ENCODE data around the gene MGME1.
"Not testable (repeated sequence)": the region's sequence is repeated elsewhere in the genome, so short reads cannot be mapped to it uniquely, and the experiment has no call there.

Gene MGME1

GRCh38 chr20:17995967-17996819 is 27.4 kb downstream of the MGME1 start:
- peak; percentile 32 to 75 for DNase-seq

- no peak for DNase-seq
Measured at GRCh38 chr20:17998446-17998845, 29.6 kb downstream of the MGME1 start.

- DNase-seq = no peak
Measured at GRCh38 chr20:17999566-17999965, 30.7 kb downstream of the MGME1 start.

GRCh38 chr20:18001131-18001921 is 32.5 kb downstream of the MGME1 start:
- DNase-seq = peak; percentile 31 to 63

- DNase-seq = no peak
Measured at GRCh38 chr20:18003897-18004296, 35.1 kb downstream of the MGME1 start.

- no peak for DNase-seq
Measured at GRCh38 chr20:18004384-18005031, 35.7 kb downstream of the MGME1 start.

- DNase-seq = no peak
Measured at GRCh38 chr20:18005170-18005989, 36.6 kb downstream of the MGME1 start.

- DNase-seq = no peak
Measured at GRCh38 chr20:18005990-18006364, 37.2 kb downstream of the MGME1 start.

- DNase-seq = peak in 1 of 2 donors; percentile 8
Measured at GRCh38 chr20:18006684-18007083, 37.9 kb downstream of the MGME1 start.

GRCh38 chr20:18007534-18008292 is 38.9 kb downstream of the MGME1 start:
- no peak for DNase-seq

- no peak for DNase-seq
Measured at GRCh38 chr20:18009116-18009515, 40.3 kb downstream of the MGME1 start.

- no peak for DNase-seq
Measured at GRCh38 chr20:18011482-18011881, 42.7 kb downstream of the MGME1 start.

GRCh38 chr20:18011951-18012645 is 43.3 kb downstream of the MGME1 start:
- DNase-seq = no peak

GRCh38 chr20:18012901-18013300 is 44.1 kb downstream of the MGME1 start:
- DNase-seq = no peak

GRCh38 chr20:18014411-18014810 is 45.6 kb downstream of the MGME1 start:
- DNase-seq = no peak

GRCh38 chr20:18016772-18017171 is 48.0 kb downstream of the MGME1 start:
- DNase-seq = no peak

GRCh38 chr20:18018100-18018499 is 49.3 kb downstream of the MGME1 start:
- DNase-seq = no peak

GRCh38 chr20:18019068-18019467 is 50.2 kb downstream of the MGME1 start:
- DNase-seq = peak; percentile 33 to 39

- DNase-seq = no peak
Measured at GRCh38 chr20:18020931-18021330, 52.1 kb downstream of the MGME1 start.

- no peak for DNase-seq
Measured at GRCh38 chr20:18024606-18025127, 55.8 kb downstream of the MGME1 start.

- not testable (repeated sequence) for DNase-seq
Measured at GRCh38 chr20:18027011-18027410, 58.2 kb downstream of the MGME1 start.

Measured in inflammatory macrophage treated with lipopolysaccharide for 1 hour (primary cell).